Measurements from ENCODE around the gene CCDC158.
A peak's percentile ranks its signal among the peaks of the same experiment; 100 is the strongest.

The CCDC158 gene

GRCh38 chr4:76342803-76343202 is 78.1 kb downstream of the CCDC158 start:
- no peak overlapping the region for H3K4me3 ChIP-seq (replicated peaks in 1 of 2; ENCODE audit: low read depth in 2 of 2, low read length in 2 of 2)
- DNase-seq (ENCODE audit: low read depth in 2 of 2): no peak
- TF ChIP-seq, protein P1, sequence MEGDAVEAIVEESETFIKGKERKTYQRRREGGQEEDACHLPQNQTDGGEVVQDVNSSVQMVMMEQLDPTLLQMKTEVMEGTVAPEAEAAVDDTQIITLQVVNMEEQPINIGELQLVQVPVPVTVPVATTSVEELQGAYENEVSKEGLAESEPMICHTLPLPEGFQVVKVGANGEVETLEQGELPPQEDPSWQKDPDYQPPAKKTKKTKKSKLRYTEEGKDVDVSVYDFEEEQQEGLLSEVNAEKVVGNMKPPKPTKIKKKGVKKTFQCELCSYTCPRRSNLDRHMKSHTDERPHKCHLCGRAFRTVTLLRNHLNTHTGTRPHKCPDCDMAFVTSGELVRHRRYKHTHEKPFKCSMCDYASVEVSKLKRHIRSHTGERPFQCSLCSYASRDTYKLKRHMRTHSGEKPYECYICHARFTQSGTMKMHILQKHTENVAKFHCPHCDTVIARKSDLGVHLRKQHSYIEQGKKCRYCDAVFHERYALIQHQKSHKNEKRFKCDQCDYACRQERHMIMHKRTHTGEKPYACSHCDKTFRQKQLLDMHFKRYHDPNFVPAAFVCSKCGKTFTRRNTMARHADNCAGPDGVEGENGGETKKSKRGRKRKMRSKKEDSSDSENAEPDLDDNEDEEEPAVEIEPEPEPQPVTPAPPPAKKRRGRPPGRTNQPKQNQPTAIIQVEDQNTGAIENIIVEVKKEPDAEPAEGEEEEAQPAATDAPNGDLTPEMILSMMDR (IDR thresholded peaks at IDR 0.05; ENCODE audit: low read depth, low read length): no peak

DNA sequence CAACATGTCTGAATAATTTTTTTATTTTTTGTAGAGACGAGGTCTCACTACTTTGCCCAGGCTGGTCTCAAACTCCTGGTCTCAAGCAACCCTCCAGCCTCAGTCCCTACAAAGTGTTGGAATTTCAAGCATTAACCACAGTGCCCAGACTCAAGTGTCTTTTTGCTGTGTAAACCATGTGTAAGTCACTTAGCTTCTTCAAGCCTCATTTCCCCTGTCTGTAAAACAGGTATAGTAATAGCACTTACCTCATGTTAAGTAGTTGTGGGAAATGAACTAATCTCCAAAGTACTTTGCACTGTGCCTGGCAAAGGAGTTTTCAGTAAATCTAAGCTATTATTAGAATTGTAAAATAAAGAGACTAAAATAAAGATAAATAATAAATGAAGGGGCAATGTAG is 78.8 kb downstream of the CCDC158 start:
- DNase-seq (ENCODE audit: low read depth in 2 of 2): no peak
- no peak overlapping the region for H3K4me3 ChIP-seq (replicated peaks in 1 of 2; ENCODE audit: low read depth in 2 of 2, low read length in 2 of 2)
- TF ChIP-seq, protein P1 (IDR thresholded peaks at IDR 0.05; ENCODE audit: low read depth, low read length): no peak

DNA sequence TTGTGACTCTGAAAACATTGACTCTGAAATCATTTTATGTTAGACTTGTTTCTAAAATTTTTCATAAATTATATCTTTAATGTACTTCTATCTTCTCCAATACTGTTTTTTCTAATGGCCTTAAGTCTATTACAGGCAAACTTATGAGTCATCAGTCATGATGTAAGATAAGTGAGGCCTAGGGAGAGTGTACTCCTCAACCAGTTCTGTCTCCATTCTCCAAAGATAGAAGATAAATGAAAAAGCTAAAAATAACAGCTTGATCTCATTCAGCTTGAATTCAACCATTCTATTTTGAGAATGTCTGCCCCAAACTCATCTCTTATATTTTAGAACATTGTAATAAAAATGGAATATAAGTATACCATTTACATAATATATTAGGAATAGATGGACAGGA is 79.9 kb downstream of the CCDC158 start:
- peak; percentile 74 to 76 for DNase-seq (ENCODE audit: low read depth in 2 of 2)
- H3K4me3 ChIP-seq (replicated peaks in 1 of 2; ENCODE audit: low read depth in 2 of 2, low read length in 2 of 2): no peak overlapping the region
- TF ChIP-seq, protein P1 (IDR thresholded peaks at IDR 0.05; ENCODE audit: low read depth, low read length): no peak

DNA sequence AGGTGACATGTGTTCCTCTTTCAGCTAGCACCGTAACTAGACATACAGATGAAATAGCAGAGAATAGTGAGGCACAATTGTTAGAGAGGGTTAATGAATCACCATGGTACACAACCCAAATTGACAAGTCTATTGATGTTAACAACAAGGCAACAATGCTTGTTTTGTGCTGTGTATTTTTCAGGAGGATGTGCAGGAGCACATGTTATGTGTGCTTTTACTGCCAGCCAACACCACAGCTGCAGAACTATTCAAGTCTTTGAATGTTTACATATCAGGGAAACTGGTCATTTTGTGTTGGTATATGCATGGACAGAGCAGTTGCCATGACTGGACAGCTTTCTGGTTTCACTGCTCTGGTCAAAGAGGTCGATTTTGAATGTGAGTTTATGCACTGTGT is 81.6 kb downstream of the CCDC158 start:
- DNase-seq (ENCODE audit: low read depth in 2 of 2): no peak
- H3K4me3 ChIP-seq (replicated peaks in 1 of 2; ENCODE audit: low read depth in 2 of 2, low read length in 2 of 2): no peak overlapping the region
- TF ChIP-seq, protein P1 (IDR thresholded peaks at IDR 0.05; ENCODE audit: low read depth, low read length): no peak

- no peak for DNase-seq (ENCODE audit: low read depth in 2 of 2)
- H3K4me3 ChIP-seq (replicated peaks in 1 of 2; ENCODE audit: low read depth in 2 of 2, low read length in 2 of 2): no peak overlapping the region
- TF ChIP-seq, protein P1 (IDR thresholded peaks at IDR 0.05; ENCODE audit: low read depth, low read length): no peak
These were observed 86.1 kb downstream of the CCDC158 start for GRCh38 chr4:76334885-76335284.

DNA sequence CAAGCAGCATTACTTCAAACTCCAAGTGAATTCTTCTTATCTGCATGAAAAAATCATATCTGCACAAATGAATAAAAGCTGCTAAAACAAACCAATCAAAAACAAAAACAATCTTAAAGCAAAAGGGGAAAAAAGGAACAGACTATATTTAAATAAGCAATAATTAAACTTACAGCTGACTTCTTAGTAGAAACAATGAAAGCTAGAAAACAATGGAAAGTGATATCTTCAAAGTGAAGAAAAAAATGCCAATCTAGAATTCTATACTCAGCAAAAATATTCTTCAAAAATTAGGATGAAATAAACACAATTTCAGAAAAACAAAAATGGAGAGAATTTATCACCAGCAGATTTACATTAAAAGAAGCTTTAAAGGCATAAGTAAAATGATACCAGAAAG is 94.4 kb downstream of the CCDC158 start:
- TF ChIP-seq, protein P1 (IDR thresholded peaks at IDR 0.05; ENCODE audit: low read depth, low read length): no peak
- no peak for DNase-seq (ENCODE audit: low read depth in 2 of 2)
- no peak overlapping the region for H3K4me3 ChIP-seq (replicated peaks in 1 of 2; ENCODE audit: low read depth in 2 of 2, low read length in 2 of 2)

DNA sequence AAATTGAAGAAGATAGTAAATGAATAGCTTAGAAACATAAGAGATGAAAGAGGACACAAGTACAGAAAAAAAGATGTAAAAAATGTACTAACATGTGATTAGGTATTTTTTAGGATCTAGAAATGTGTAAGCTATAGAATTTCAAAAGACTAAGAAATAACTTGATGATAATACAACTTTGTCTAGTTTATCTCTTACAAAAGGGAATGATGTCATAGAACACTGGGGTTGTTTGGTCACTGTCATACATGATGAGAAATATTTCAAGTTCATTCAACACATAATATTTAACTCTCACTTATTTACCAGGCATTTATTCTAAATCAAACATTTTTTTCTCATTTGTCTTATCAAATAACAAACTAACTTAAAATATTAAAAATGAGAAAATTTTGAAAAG is 95.9 kb downstream of the CCDC158 start:
- TF ChIP-seq, protein P1 (IDR thresholded peaks at IDR 0.05; ENCODE audit: low read depth, low read length): no peak
- no peak overlapping the region for H3K4me3 ChIP-seq (replicated peaks in 1 of 2; ENCODE audit: low read depth in 2 of 2, low read length in 2 of 2)
- no peak for DNase-seq (ENCODE audit: low read depth in 2 of 2)

All from cardiac fibroblast (primary cell).